Measurements from ENCODE around the gene MOK. TPM values are rescaled to one million over a fixed set of nuclear protein-coding genes. Genes with fewer than 3 reads are reported as not detected.

The MOK gene
- total RNA-seq, 1 experiment from 2014 or later: 2.8 TPM

- no peaks in the 10 kb centered on the region; the same call in 1 of the 2 replicates for H3K27me3 Mint-ChIP-seq (ENCODE audit: low read depth)
- Histone ChIP-seq H3K9ac (ENCODE audit: extremely low read depth, insufficient read length, low read length) (no peak overlapping the region), H2BK120ac (ENCODE audit: low read depth, low read length, poor library complexity, severe bottlenecking) (no peak overlapping the region), H4K8ac (replicated peaks; ENCODE audit: insufficient read length, low read depth, low read length) (no peak overlapping the region), H2BK12ac (ENCODE audit: insufficient read length, low read depth, low read length) (no peak overlapping the region), H3K9me3 (ENCODE audit: control insufficient read depth, low read depth, low read length) (no peaks in the 10 kb centered on the region), H4K5ac (ENCODE audit: insufficient read length, low read depth, low read length) (no peak overlapping the region), H3K14ac (ENCODE audit: insufficient read depth, low read length) (no peak overlapping the region), H3K27me3 (ENCODE audit: insufficient read depth, low read length) (no peaks in the 10 kb centered on the region), H3K18ac (ENCODE audit: insufficient read length, low read depth, low read length) (no peak overlapping the region), H2BK15ac (ENCODE audit: low read depth, low read length) (no peak overlapping the region), H3K4me2 (ENCODE audit: insufficient read depth, insufficient read length, low read length) (no peak overlapping the region), H2BK5ac (ENCODE audit: insufficient read length, low read length) (no peak overlapping the region), H4K91ac (ENCODE audit: insufficient read length, low read depth, low read length) (no peak overlapping the region), H3K23ac (ENCODE audit: insufficient read length, low read depth, low read length) (no peak overlapping the region), H3K56ac (ENCODE audit: insufficient read length, low read depth, low read length) (no peak overlapping the region), H2AFZ (ENCODE audit: low read length) (no peak overlapping the region), H3K4ac (ENCODE audit: low read depth, low read length) (no peak overlapping the region), H3K79me1 (ENCODE audit: insufficient read depth, low read depth, low read length, poor library complexity, severe bottlenecking) (no peaks in the 10 kb centered on the region), H3K4me1 (ENCODE audit: insufficient read depth, low read length) (no peaks in the 10 kb centered on the region), H2AK5ac (ENCODE audit: insufficient read length, low read length) (no peak overlapping the region), H2BK20ac (ENCODE audit: low read depth, low read length, poor library complexity, severe bottlenecking) (no peak overlapping the region), H3K23me2 (ENCODE audit: insufficient read length, low read depth, low read length, poor library complexity, severe bottlenecking) (no peaks in the 10 kb centered on the region), H3K79me2 (ENCODE audit: insufficient read depth, low read length) (no peaks in the 10 kb centered on the region), H3T11ph (ENCODE audit: low read length) (no peak overlapping the region), H3K27ac (ENCODE audit: insufficient read length, low read depth, low read length) (no peak overlapping the region), H4K20me1 (ENCODE audit: control insufficient read depth, insufficient read depth, insufficient read length) (no peaks in the 10 kb centered on the region)
- H3K36me3 Mint-ChIP-seq (ENCODE audit: insufficient read depth in 1 of 3, low read depth in 3 of 3): peaks cover 2 to 3% (median 2%) of the 10 kb centered on the region in 3 experiments
- DNase-seq: no peak
- peaks cover 25 to 32% of the 10 kb centered on the region in 2 experiments for H3K4me1 Mint-ChIP-seq
- no CpG with 5 or more reads among the region's 16 CpGs for WGBS (ENCODE audit: extremely low coverage, insufficient read length, low lambda C conversion rate)
- no peak for TF ChIP-seq CTCF (conservative IDR thresholded peaks at IDR 0.05)
- H3K27ac Mint-ChIP-seq: no peak overlapping the region
- H3K4me3 Mint-ChIP-seq: no peak overlapping the region
- H3K9me3 Mint-ChIP-seq: no peaks in the 10 kb centered on the region
Observed at GRCh38 chr14:102218688-102219087, 86.3 kb downstream of the MOK start.

All from H9 (cell line).